Measurements from ENCODE around the gene DISP3.

- no peak for TF ChIP-seq CTCF (IDR thresholded peaks at IDR 0.05)
- no peak for TF ChIP-seq POLR2AphosphoS5 (IDR thresholded peaks at IDR 0.05)
These were observed 44.0 kb upstream of the DISP3 start for GRCh38 chr1:11434926-11435325.
